ENCODE results near the gene TC2N.
A peak's percentile ranks its signal among the peaks of the same experiment; 100 is the strongest.
"Not testable (repeated sequence)": the region's sequence is repeated elsewhere in the genome, so short reads cannot be mapped to it uniquely, and the experiment has no call there.

Gene TC2N

GRCh38 chr14:91898372-91898771 is 31.0 kb upstream of the TC2N start:
- ATAC-seq, result no peak
- TF ChIP-seq PATZ1 (CRISPR knock-in tag; IDR thresholded peaks at IDR 0.05; ENCODE audit: borderline replicate concordance) (no peak), TCF4 (CRISPR knock-in tag; IDR thresholded peaks at IDR 0.05; ENCODE audit: borderline replicate concordance) (no peak), SNAI2 (CRISPR knock-in tag; IDR thresholded peaks at IDR 0.05) (no peak), ESRRG (CRISPR knock-in tag; IDR thresholded peaks at IDR 0.05) (no peak), TOX (CRISPR knock-in tag; IDR thresholded peaks at IDR 0.05; ENCODE audit: borderline replicate concordance) (no peak), ZNF8 (CRISPR knock-in tag; IDR thresholded peaks at IDR 0.05) (no peak), GLIS3 (CRISPR knock-in tag; IDR thresholded peaks at IDR 0.05) (no peak), ZNF565 (CRISPR knock-in tag; conservative IDR thresholded peaks at IDR 0.05; ENCODE audit: low read depth) (no peak), CSDC2 (CRISPR knock-in tag; IDR thresholded peaks at IDR 0.05) (no peak), CREB5 (CRISPR knock-in tag; IDR thresholded peaks at IDR 0.05; ENCODE audit: low read depth) (no peak), BACH2 (CRISPR knock-in tag; IDR thresholded peaks at IDR 0.05; ENCODE audit: borderline replicate concordance) (no peak), ZFP3 (CRISPR knock-in tag; IDR thresholded peaks at IDR 0.05) (no peak), ARNTL (CRISPR knock-in tag; IDR thresholded peaks at IDR 0.05; ENCODE audit: borderline replicate concordance, low read depth) (no peak), ZNF70 (CRISPR knock-in tag; IDR thresholded peaks at IDR 0.05) (no peak), CSRNP3 (CRISPR knock-in tag; IDR thresholded peaks at IDR 0.05) (no peak), POU6F1 (CRISPR knock-in tag; IDR thresholded peaks at IDR 0.05; ENCODE audit: borderline replicate concordance, low read depth) (no peak), RARB (CRISPR knock-in tag; IDR thresholded peaks at IDR 0.05) (no peak), OSR1 (CRISPR knock-in tag; IDR thresholded peaks at IDR 0.05) (no peak), ISL1 (CRISPR knock-in tag; IDR thresholded peaks at IDR 0.05) (no peak), TSHZ2 (CRISPR knock-in tag; IDR thresholded peaks at IDR 0.05) (no peak)

- ATAC-seq, result not testable (repeated sequence)
Measured at GRCh38 chr14:91897716-91898115, 30.4 kb upstream of the TC2N start.

- peak; percentile 59 for ATAC-seq
- no peak for TF ChIP-seq ZFP3 (CRISPR knock-in tag; IDR thresholded peaks at IDR 0.05)
- no peak for TF ChIP-seq BACH2 (CRISPR knock-in tag; IDR thresholded peaks at IDR 0.05; ENCODE audit: borderline replicate concordance)
- no peak for TF ChIP-seq PATZ1 (CRISPR knock-in tag; IDR thresholded peaks at IDR 0.05; ENCODE audit: borderline replicate concordance)
- TF ChIP-seq RARB (CRISPR knock-in tag; IDR thresholded peaks at IDR 0.05), result no peak
- no peak for TF ChIP-seq GLIS3 (CRISPR knock-in tag; IDR thresholded peaks at IDR 0.05)
- no peak for TF ChIP-seq ESRRG (CRISPR knock-in tag; IDR thresholded peaks at IDR 0.05)
- no peak for TF ChIP-seq TSHZ2 (CRISPR knock-in tag; IDR thresholded peaks at IDR 0.05)
- no peak for TF ChIP-seq CSDC2 (CRISPR knock-in tag; IDR thresholded peaks at IDR 0.05)
- no peak for TF ChIP-seq ZC3H10 (CRISPR knock-in tag; IDR thresholded peaks at IDR 0.05)
- TF ChIP-seq OSR1 (CRISPR knock-in tag; IDR thresholded peaks at IDR 0.05), result no peak
- TF ChIP-seq ZNF565 (CRISPR knock-in tag; conservative IDR thresholded peaks at IDR 0.05; ENCODE audit: low read depth), result no peak
- TF ChIP-seq ZFP30 (CRISPR knock-in tag; IDR thresholded peaks at IDR 0.05), result no peak
- TF ChIP-seq ZNF8 (CRISPR knock-in tag; IDR thresholded peaks at IDR 0.05), result no peak
- no peak for TF ChIP-seq ZNF70 (CRISPR knock-in tag; IDR thresholded peaks at IDR 0.05)
- TF ChIP-seq PPARA (CRISPR knock-in tag; IDR thresholded peaks at IDR 0.05; ENCODE audit: borderline replicate concordance), result no peak
Measured at GRCh38 chr14:91897106-91897701, 29.9 kb upstream of the TC2N start.

All from SK-N-SH treated with all-trans-retinoic acid at 6 μM for 48 hours (cell line).